Osteocyte (in vitro differentiated cells): ENCODE results near the gene PTGR3. TPM values are rescaled to one million over a fixed set of nuclear protein-coding genes. Genes with fewer than 3 reads are reported as not detected.

Experiments
- DNase-seq: peaks from one replicate; pipeline ENCODE4 v3.0.0; 2021; ENCODE audit warnings: mixed read lengths; ENCODE audit not compliant: unreplicated experiment; ENCODE audit errors: extremely low spot score
- H3K27ac Mint-ChIP-seq: one replicate; pipeline ENCODE4 v1.8.0; 2021; ENCODE audit warnings: mild to moderate bottlenecking, mixed read lengths; ENCODE audit not compliant: unreplicated experiment
- H3K27me3 Mint-ChIP-seq: one replicate; pipeline ENCODE4 v1.8.0; 2021; ENCODE audit warnings: mixed read lengths; ENCODE audit not compliant: unreplicated experiment
- H3K36me3 Mint-ChIP-seq: one replicate; pipeline ENCODE4 v1.8.0; 2021; ENCODE audit warnings: mixed read lengths; ENCODE audit not compliant: unreplicated experiment
- H3K4me1 Mint-ChIP-seq: one replicate; pipeline ENCODE4 v1.8.0; 2021; ENCODE audit warnings: mixed read lengths; ENCODE audit not compliant: unreplicated experiment
- H3K4me3 Mint-ChIP-seq: one replicate; pipeline ENCODE4 v1.8.0; 2021; ENCODE audit warnings: mild to moderate bottlenecking, moderate library complexity, mixed read lengths; ENCODE audit not compliant: unreplicated experiment
- H3K9me3 Mint-ChIP-seq: one replicate; pipeline ENCODE4 v1.8.0; 2021; ENCODE audit warnings: mixed read lengths; ENCODE audit not compliant: unreplicated experiment
- total RNA-seq: library from RNA; stranded (reverse); gene quantifications from 2 replicates; pipeline ENCODE4 v1.2.1, GENCODE V29; 2021
- TF ChIP-seq, protein P1 (sequence below): fragments of 200-600 bp; sonication (generic); IDR thresholded peaks from 2 replicates; pipeline ENCODE4 v1.5.0; 2021; ENCODE audit warnings: antibody characterized with exemption, mild to moderate bottlenecking, moderate library complexity

PTGR3 gene
- total RNA-seq, 1 donor from 2014 or later = 17.7 TPM

DNA sequence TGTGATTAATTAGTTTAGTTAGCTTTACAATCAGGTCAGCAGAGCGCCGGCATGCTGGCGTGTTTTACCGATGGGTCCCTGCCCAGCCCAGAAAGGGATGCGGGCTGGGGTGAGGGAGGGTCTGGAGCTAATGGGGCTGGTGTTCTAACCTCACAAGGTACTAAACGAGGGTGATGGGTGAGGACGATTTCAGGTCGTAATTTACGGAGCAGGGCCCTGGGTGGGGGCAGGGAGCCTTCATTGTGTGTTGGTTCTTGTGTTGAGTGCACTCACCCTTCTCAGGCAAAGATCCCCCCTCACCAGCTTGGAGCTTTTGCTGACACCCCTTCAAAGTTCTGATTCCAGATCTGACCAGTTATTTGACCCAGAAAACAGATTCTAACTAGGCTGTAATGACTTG, 39.5 kb downstream of the PTGR3 start:
- TF ChIP-seq, protein P1, sequence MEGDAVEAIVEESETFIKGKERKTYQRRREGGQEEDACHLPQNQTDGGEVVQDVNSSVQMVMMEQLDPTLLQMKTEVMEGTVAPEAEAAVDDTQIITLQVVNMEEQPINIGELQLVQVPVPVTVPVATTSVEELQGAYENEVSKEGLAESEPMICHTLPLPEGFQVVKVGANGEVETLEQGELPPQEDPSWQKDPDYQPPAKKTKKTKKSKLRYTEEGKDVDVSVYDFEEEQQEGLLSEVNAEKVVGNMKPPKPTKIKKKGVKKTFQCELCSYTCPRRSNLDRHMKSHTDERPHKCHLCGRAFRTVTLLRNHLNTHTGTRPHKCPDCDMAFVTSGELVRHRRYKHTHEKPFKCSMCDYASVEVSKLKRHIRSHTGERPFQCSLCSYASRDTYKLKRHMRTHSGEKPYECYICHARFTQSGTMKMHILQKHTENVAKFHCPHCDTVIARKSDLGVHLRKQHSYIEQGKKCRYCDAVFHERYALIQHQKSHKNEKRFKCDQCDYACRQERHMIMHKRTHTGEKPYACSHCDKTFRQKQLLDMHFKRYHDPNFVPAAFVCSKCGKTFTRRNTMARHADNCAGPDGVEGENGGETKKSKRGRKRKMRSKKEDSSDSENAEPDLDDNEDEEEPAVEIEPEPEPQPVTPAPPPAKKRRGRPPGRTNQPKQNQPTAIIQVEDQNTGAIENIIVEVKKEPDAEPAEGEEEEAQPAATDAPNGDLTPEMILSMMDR = no peak

DNA sequence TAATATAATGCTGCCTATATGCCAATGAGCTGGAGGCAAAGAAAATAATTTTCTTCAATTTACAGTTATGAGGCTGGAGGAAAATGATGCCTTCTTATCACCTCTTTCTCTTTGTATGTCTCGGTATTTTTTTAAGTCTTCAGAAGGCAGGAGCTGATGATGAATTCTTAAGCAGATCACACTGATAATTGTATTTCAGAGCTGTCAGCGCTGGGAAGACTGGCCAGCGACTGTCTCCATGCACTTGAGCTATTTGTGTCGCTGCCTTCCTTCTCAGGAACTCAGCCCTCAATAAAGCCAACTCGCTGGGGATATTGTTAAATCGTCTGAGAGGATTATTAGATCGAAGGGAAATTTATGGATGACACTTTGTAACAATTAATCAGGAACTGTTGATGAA, 40.3 kb downstream of the PTGR3 start:
- no peaks in the 10 kb centered on the region for H3K4me1 Mint-ChIP-seq
- DNase-seq = peak; percentile 2
- TF ChIP-seq, protein P1 = no peak
- H3K9me3 Mint-ChIP-seq = no peaks in the 10 kb centered on the region
- no peak overlapping the region for H3K27ac Mint-ChIP-seq
- no peak overlapping the region for H3K4me3 Mint-ChIP-seq
- H3K36me3 Mint-ChIP-seq = no peaks in the 10 kb centered on the region
- H3K27me3 Mint-ChIP-seq = peaks cover 9% of the 10 kb centered on the region

More for the DNA sequence above, 39.5 kb downstream of the PTGR3 start:
- no peak overlapping the region for H3K4me3 Mint-ChIP-seq
- H3K36me3 Mint-ChIP-seq = no peaks in the 10 kb centered on the region
- H3K9me3 Mint-ChIP-seq = no peaks in the 10 kb centered on the region
- DNase-seq = peak; percentile 74
- no peak overlapping the region for H3K27ac Mint-ChIP-seq
- peaks cover 9% of the 10 kb centered on the region for H3K27me3 Mint-ChIP-seq
- no peaks in the 10 kb centered on the region for H3K4me1 Mint-ChIP-seq

DNA sequence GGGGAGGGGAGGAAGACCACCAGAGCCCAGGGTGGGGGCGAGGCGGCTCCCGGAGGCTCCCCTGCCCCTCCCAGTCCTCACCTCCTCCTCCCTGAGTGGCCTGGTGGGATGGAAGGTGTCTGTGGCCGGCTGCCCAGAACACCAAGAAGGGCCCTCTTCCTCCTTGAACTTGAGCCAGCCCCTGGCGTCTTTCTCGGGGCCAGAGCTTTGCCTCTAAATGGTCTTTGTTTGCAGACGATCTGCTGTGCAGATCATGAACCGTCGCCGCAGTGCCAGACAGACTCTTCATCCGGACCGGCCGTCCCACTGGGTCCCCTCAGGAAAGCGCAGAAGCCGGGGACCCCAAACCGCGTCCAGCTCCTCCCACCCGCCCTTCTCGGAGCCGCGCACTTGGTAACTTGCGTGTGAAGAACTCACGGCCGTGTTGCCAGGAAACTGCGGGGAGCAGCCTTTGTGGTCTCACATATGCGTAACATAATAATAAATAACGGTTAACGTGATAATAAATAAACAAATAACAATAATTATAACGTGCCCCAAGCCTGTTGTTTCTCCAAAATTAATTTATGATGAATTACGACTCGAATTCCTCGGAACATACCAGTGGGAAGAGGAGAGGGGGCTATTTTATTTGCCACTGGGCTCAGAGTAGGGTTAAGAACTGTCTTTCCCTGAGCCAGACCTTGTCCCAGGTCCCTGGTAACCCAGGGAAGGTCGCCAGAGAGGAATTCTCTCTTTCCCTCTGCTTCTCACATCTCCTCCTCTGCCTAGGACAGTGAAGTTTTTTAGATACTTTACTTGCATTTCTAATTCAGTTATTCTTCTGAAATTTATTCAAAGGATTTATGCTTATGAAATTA, 41.0 kb downstream of the PTGR3 start:
- no peak overlapping the region for H3K27ac Mint-ChIP-seq
- no peak overlapping the region for H3K4me3 Mint-ChIP-seq
- DNase-seq = peak; percentile 82
- no peaks in the 10 kb centered on the region for H3K9me3 Mint-ChIP-seq
- no peaks in the 10 kb centered on the region for H3K36me3 Mint-ChIP-seq
- peaks cover 9% of the 10 kb centered on the region for H3K27me3 Mint-ChIP-seq
- TF ChIP-seq, protein P1 = no peak
- no peaks in the 10 kb centered on the region for H3K4me1 Mint-ChIP-seq

DNA sequence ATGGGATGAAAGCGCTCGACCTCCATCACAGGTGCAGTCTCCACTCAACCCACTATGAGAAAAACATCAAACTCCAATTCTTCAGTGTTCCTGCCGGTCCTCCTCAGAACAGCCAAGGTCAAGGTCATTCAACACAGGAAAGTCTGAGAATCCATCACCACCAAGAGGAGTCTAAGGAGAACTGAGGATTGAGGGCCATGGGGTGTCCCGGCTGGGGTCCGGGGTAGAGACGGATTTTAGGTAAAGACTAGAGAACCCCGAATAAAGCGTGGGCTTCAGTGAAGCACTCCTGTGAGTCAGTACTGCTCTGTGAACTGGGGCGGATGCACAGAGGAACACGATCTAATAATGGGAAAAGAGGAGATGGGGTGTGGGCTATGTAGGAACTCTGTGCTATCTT, 41.8 kb downstream of the PTGR3 start:
- Mint-ChIP-seq H3K27me3 (peaks cover 9% of the 10 kb centered on the region), H3K4me3 (no peak overlapping the region), H3K36me3 (no peaks in the 10 kb centered on the region), H3K27ac (no peak overlapping the region), H3K9me3 (no peaks in the 10 kb centered on the region), H3K4me1 (no peaks in the 10 kb centered on the region)
- TF ChIP-seq, protein P1 = no peak
- DNase-seq = peak; percentile 68

DNA sequence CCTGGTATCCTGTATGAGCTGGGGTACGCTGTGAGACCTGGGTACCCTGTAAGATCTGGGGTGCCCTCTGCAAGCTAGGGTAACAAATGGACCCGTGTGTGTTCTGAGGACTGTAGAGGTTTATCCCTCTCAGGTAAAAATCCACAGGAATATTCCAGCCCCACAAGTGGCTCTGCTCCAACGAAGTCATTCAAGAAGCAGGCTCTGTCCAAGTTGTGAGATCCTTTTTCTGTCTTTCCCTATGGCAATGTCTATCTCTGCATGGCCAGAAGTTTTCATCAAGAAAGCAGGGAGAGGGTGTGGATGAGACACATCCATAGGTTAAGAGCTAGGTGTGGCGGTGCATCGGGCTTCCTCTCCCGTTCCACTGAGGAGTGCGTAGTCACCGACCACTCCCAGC, 43.0 kb downstream of the PTGR3 start:
- Mint-ChIP-seq H3K9me3 (no peaks in the 10 kb centered on the region), H3K4me3 (no peak overlapping the region), H3K4me1 (no peaks in the 10 kb centered on the region), H3K36me3 (no peaks in the 10 kb centered on the region), H3K27me3 (peaks cover 16% of the 10 kb centered on the region), H3K27ac (no peak overlapping the region)
- TF ChIP-seq, protein P1 = no peak
- peak; percentile 64 for DNase-seq
